IMR-90 (cell line): ENCODE measurements around the gene CAPZA2. TPM values are rescaled to one million over a fixed set of nuclear protein-coding genes. Genes with fewer than 3 reads are reported as not detected.

Experiments used
- ATAC-seq: fragments of 200-7000 bp; cut with Tn5 transposase; 2 replicates; pipeline ENCODE4 v1.9.1; 2020; ENCODE audit warnings: low read depth, mild to moderate bottlenecking, moderate library complexity
- BruUV-seq: library from RNA; stranded (reverse); fragments of 400-500 nt; replicated peaks from 2 replicates; lab custom pipeline; 2021; lab: Mats Ljungman, UMichigan
- CTCF ChIA-PET: fragments of 300-600 bp; formaldehyde crosslinking; extraction: SDS; loops from one replicate; lab custom pipeline; 2021; ENCODE audit warnings: antibody characterized with exemption; lab: Yijun Ruan, JAX
- POLR2A ChIA-PET: fragments of 300-600 bp; sonication (Branson Sonifier 250); formaldehyde crosslinking; loops from one replicate; lab custom pipeline; 2022; ENCODE audit warnings: antibody characterized with exemption; ENCODE audit not compliant: unreplicated experiment; lab: Charles Lee
- DNase-seq: peaks from one replicate; pipeline ENCODE4 v3.0.0; 2013
- H2AFZ ChIP-seq: replicated peaks from 2 replicates; pipeline ENCODE3; 2013; ENCODE audit warnings: low read length, mild to moderate bottlenecking; ENCODE audit not compliant: poor library complexity
- H2AK5ac ChIP-seq: 2 replicates; pipeline ENCODE4 v1.6.1; 2013; ENCODE audit warnings: low read depth, low read length, inconsistent platforms
- H2AK9ac ChIP-seq: replicated peaks from 2 replicates; pipeline ENCODE3; 2013; ENCODE audit warnings: mild to moderate bottlenecking, low read depth, low read length, moderate library complexity; ENCODE audit not compliant: poor library complexity
- H2BK120ac ChIP-seq: 2 replicates; pipeline ENCODE4 v1.6.1; 2013; ENCODE audit warnings: low read depth, low read length, inconsistent platforms
- H2BK15ac ChIP-seq: 3 replicates; pipeline ENCODE4 v1.6.1; 2013; ENCODE audit warnings: low read depth, low read length, inconsistent platforms
- H2BK20ac ChIP-seq: 2 replicates; pipeline ENCODE4 v1.6.1; 2013; ENCODE audit warnings: low read depth, mild to moderate bottlenecking, inconsistent platforms, low read length, moderate library complexity
- H2BK5ac ChIP-seq: 2 replicates; pipeline ENCODE4 v1.6.1; 2013; ENCODE audit warnings: mild to moderate bottlenecking, low read depth, low read length, inconsistent platforms; ENCODE audit not compliant: poor library complexity, severe bottlenecking
- H3K14ac ChIP-seq: replicated peaks from 2 replicates; pipeline ENCODE4 v1.6.1; 2013; ENCODE audit warnings: low read depth, low read length, inconsistent platforms
- H3K18ac ChIP-seq: 2 replicates; pipeline ENCODE4 v1.6.1; 2013; ENCODE audit warnings: low read depth, low read length, control low read depth
- H3K23ac ChIP-seq: 2 replicates; pipeline ENCODE4 v1.6.1; 2013; ENCODE audit warnings: low read depth, low read length, inconsistent platforms
- H3K27ac ChIP-seq: 2 replicates; pipeline ENCODE4 v1.5.1; 2013; ENCODE audit warnings: mild to moderate bottlenecking, control low read depth, low read length; ENCODE audit not compliant: insufficient read depth
- H3K27me3 ChIP-seq: 2 replicates; pipeline ENCODE4 v1.6.1; 2013; ENCODE audit warnings: low read length; ENCODE audit not compliant: control insufficient read depth, insufficient read depth
- H3K36me3 ChIP-seq: 2 replicates; pipeline ENCODE4 v1.6.1; 2013; ENCODE audit warnings: low read length, mixed read lengths; ENCODE audit not compliant: control insufficient read depth, insufficient read depth
- H3K4ac ChIP-seq: 2 replicates; pipeline ENCODE4 v1.6.1; 2013; ENCODE audit warnings: low read depth, low read length, inconsistent platforms
- H3K4me1 ChIP-seq: 2 replicates; pipeline ENCODE4 v1.6.1; 2013; ENCODE audit warnings: low read length, mixed read lengths; ENCODE audit not compliant: control insufficient read depth, insufficient read depth
- H3K4me2 ChIP-seq: 2 replicates; pipeline ENCODE4 v1.6.1; 2013; ENCODE audit warnings: low read depth, mild to moderate bottlenecking, control low read depth, low read length, moderate library complexity
- H3K4me3 ChIP-seq: 2 replicates; pipeline ENCODE4 v1.5.1; 2013; ENCODE audit warnings: low read depth, mild to moderate bottlenecking, control low read depth, low read length, moderate library complexity; ENCODE audit not compliant: insufficient read depth
- H3K56ac ChIP-seq: 2 replicates; pipeline ENCODE4 v1.6.1; 2013; ENCODE audit warnings: low read length, inconsistent platforms; ENCODE audit not compliant: insufficient read depth; ENCODE audit errors: extremely low read depth
- H3K79me1 ChIP-seq, 2 experiments: 2 replicates each; pipeline ENCODE4 v1.6.1; 2013; ENCODE audit warnings: low read length in 2 of 2, inconsistent platforms in 1 of 2, low read depth in 1 of 2
- H3K9ac ChIP-seq: 2 replicates; pipeline ENCODE4 v1.6.1; 2013; ENCODE audit warnings: low read depth, low read length, control low read depth
- H3K9me1 ChIP-seq: 2 replicates; pipeline ENCODE4 v1.6.1; 2013; ENCODE audit warnings: low read length, inconsistent platforms; ENCODE audit not compliant: insufficient read depth
- H3K9me3 ChIP-seq: 2 replicates; pipeline ENCODE4 v1.6.1; 2013; ENCODE audit warnings: low read length; ENCODE audit not compliant: control insufficient read depth, insufficient read depth
- H4K20me1 ChIP-seq: 2 replicates; pipeline ENCODE4 v1.6.1; 2013; ENCODE audit warnings: low read length, inconsistent platforms; ENCODE audit not compliant: insufficient read depth
- H4K5ac ChIP-seq: 2 replicates; pipeline ENCODE4 v1.6.1; 2013; ENCODE audit warnings: mild to moderate bottlenecking, low read depth, low read length, control low read depth
- H4K8ac ChIP-seq, 2 experiments: 2 replicates each; pipeline ENCODE4 v1.6.1; 2013; ENCODE audit warnings: low read depth in 2 of 2, low read length in 2 of 2, control low read depth in 1 of 2, inconsistent platforms in 1 of 2
- H4K91ac ChIP-seq: 2 replicates; pipeline ENCODE4 v1.6.1; 2013; ENCODE audit warnings: low read depth, low read length, inconsistent platforms; ENCODE audit not compliant: insufficient read depth
- RAD21 ChIP-seq: IDR thresholded peaks from 2 replicates; pipeline ENCODE4 v1.6.1; 2012; ENCODE audit warnings: low read length, improper control_type of control experiment
- WGBS, 2 experiments: methylation state at CpG; one replicate each; pipeline versions ENCODE4 v1.1.5 to v1.1.7; 2013; ENCODE audit warnings: missing lambda C conversion rate in 2 of 2; ENCODE audit not compliant: insufficient read length in 1 of 2; ENCODE audit errors: extremely low coverage in 2 of 2; 5-methylcytosine and 5-hydroxymethylcytosine counted together
- dilution Hi-C: fragments of 300-500 bp; cut with HindIII; formaldehyde crosslinking; loops from one replicate; pipeline ENCODE4 v1.14.3; 2018; ENCODE audit warnings: low sequenced_read_pairs; ENCODE audit not compliant: unreplicated experiment
- in situ Hi-C: fragments of 300-500 bp; cut with MboI; formaldehyde crosslinking; loops from 3 replicates; pipeline ENCODE4 v1.14.3; 2019; ENCODE audit warnings: low sequenced_read_pairs, inconsistent platforms, mixed read lengths
- intact Hi-C: fragments of 100-400 bp; cut with micrococcal nuclease; formaldehyde crosslinking; loops from 2 replicates; pipeline ENCODE4 v1.10.0; 2022
- polyA plus RNA-seq, 3 experiments: library from polyadenylated mRNA; depleted of rRNA; stranded (reverse); fragments of >200 nt; gene quantifications; 2 replicates each; pipeline ENCODE4 v1.2.3, GENCODE V29; 2012; ENCODE audit warnings: low replicate concordance in 1 of 3
- total RNA-seq: library from RNA; depleted of rRNA; stranded (reverse); fragments of >200 nt; gene quantifications from 2 replicates; pipeline ENCODE4 v1.2.3, GENCODE V29; 2012

CAPZA2 gene
- total and polyA plus RNA-seq, 2 of the 4 experiments (the other 2 are of a cell fraction) = 66.6 to 133 TPM

DNA sequence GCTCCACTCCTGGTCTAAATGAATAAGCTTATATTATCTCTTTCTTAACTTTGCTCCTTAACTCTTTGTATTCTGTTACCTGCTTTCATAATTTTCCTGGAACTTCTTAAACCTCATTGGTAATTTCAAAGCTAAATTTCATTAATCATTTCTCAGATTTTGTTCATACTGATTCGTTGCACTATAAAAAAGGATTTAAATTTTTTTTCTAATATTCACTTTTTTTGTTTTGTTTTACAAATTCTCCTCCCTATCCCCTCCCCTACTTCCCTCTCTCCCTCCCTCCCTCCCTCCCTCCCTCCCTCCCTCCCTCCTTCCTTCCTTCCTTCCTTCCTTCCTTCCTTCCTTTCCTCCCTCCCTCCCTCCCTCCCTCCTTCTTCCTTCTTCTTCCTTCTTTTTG, 105.6 kb downstream of the CAPZA2 start:
- WGBS, 2 experiments = no CpG with 5 or more reads among the region's 1 CpG
- H4K5ac ChIP-seq = no peak overlapping the region
- no peak overlapping the region for H2AFZ ChIP-seq
- no peak overlapping the region for H3K4ac ChIP-seq
- peaks cover 9% of the 10 kb centered on the region; the same call in 1 of the 2 replicates for H4K20me1 ChIP-seq
- H3K56ac ChIP-seq = no peak overlapping the region
- H3K23ac ChIP-seq = no peak overlapping the region
- in situ Hi-C loops (no loop called here), intact Hi-C loops (no loop called here), dilution Hi-C loops (no loop called here)
- H3K4me2 ChIP-seq = no peak overlapping the region
- peaks cover 3% of the 10 kb centered on the region; the same call in 1 of the 2 replicates for H3K9me1 ChIP-seq
- H2AK9ac ChIP-seq = no peak overlapping the region
- peaks cover 2% of the 10 kb centered on the region; the same call in 1 of the 2 replicates for H3K4me1 ChIP-seq
- no peaks in the 10 kb centered on the region for H3K36me3 ChIP-seq
- DNase-seq = no peak
- BruUV-seq = no TSS peak
- no peak overlapping the region for H4K91ac ChIP-seq
- H3K4me3 ChIP-seq = no peak overlapping the region
- no peak overlapping the region for H2BK5ac ChIP-seq
- CTCF ChIA-PET = no interaction called here
- no peak overlapping the region for H3K14ac ChIP-seq
- no peaks in the 10 kb centered on the region for H3K9me3 ChIP-seq
- no peak overlapping the region for H2BK120ac ChIP-seq
- H3K9ac ChIP-seq = no peak overlapping the region
- no peak for TF ChIP-seq RAD21
- no peak overlapping the region for H3K18ac ChIP-seq
- peaks cover 28 to 47% of the 10 kb centered on the region in 2 experiments for H3K79me1 ChIP-seq
- H2BK20ac ChIP-seq = no peak overlapping the region
- H3K27ac ChIP-seq = no peak overlapping the region
- H4K8ac ChIP-seq = no peak overlapping the region
- no peak overlapping the region for H2BK15ac ChIP-seq
- no peaks in the 10 kb centered on the region for H3K27me3 ChIP-seq
- POLR2A ChIA-PET = no interaction called here
- H2AK5ac ChIP-seq = no peak overlapping the region
- ATAC-seq = no peak
